GM06990 (cell line): ENCODE data around the gene TRRAP.

Source experiments
- DNase-seq: peaks from one replicate; pipeline ENCODE4 v3.0.0-alpha.2; 2011; ENCODE audit not compliant: insufficient read length; ENCODE audit errors: extremely low read depth
- H3K27me3 ChIP-seq: replicated peaks from 2 replicates; pipeline ENCODE4 v1.6.0; 2011; ENCODE audit warnings: low read length; ENCODE audit not compliant: control insufficient read depth, insufficient read depth
- H3K36me3 ChIP-seq: 2 replicates; pipeline ENCODE4 v1.5.1; 2011; ENCODE audit warnings: low read length; ENCODE audit not compliant: control insufficient read depth, insufficient read depth
- H3K4me3 ChIP-seq: replicated peaks from 2 replicates; pipeline ENCODE4 v1.5.1; 2011; ENCODE audit warnings: low read depth, mild to moderate bottlenecking, control low read depth, low read length
- TF ChIP-seq, protein P1 (sequence below): IDR thresholded peaks from 2 replicates; pipeline ENCODE4 v1.5.1; 2011; ENCODE audit warnings: low read length, control low read depth, mild to moderate bottlenecking, inconsistent platforms; ENCODE audit not compliant: insufficient read depth, poor library complexity, severe bottlenecking

TRRAP gene

DNA sequence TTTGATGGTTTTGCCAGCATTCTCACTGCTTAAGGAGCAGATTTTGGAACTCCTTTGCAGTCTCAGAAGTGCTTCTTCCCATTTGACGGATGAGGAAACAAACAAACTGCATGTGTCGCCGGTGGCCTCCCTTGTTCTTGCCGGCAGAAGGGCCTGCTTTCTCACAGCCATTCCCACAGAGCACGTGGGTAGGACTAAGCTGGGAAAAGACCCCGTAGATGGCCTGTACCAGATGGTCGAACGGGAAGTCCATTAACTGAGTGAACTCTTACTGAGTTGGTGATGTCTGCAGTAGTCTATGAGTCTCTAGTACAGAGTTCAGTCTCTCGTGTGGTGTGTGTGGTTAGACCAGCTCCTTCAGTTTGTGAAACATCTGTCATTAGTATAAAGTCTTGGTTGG lies 131.9 kb downstream of the TRRAP start:
- H3K36me3 ChIP-seq: peaks cover 46% of the 10 kb centered on the region
- H3K27me3 ChIP-seq: no peaks in the 10 kb centered on the region

DNA sequence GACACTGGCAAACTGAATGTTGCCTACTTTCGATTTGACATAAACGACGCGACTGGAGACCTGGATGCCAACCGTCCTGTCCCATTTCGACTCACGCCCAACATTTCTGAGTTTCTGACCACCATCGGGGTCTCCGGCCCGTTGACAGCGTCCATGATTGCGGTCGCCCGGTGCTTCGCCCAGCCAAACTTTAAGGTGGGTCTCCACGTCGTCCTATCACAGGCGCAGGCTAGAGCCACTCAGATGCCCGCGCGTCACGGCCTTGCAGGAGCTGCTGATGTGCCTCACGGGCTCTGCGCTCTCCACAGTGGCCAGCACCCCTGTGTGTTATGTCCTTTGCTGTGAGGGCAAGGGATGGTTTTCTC lies 133.0 kb downstream of the TRRAP start:
- Histone ChIP-seq H3K27me3 (no peaks in the 10 kb centered on the region), H3K36me3 (peaks cover 48% of the 10 kb centered on the region), H3K4me3 (no peak overlapping the region)
- TF ChIP-seq, protein P1, sequence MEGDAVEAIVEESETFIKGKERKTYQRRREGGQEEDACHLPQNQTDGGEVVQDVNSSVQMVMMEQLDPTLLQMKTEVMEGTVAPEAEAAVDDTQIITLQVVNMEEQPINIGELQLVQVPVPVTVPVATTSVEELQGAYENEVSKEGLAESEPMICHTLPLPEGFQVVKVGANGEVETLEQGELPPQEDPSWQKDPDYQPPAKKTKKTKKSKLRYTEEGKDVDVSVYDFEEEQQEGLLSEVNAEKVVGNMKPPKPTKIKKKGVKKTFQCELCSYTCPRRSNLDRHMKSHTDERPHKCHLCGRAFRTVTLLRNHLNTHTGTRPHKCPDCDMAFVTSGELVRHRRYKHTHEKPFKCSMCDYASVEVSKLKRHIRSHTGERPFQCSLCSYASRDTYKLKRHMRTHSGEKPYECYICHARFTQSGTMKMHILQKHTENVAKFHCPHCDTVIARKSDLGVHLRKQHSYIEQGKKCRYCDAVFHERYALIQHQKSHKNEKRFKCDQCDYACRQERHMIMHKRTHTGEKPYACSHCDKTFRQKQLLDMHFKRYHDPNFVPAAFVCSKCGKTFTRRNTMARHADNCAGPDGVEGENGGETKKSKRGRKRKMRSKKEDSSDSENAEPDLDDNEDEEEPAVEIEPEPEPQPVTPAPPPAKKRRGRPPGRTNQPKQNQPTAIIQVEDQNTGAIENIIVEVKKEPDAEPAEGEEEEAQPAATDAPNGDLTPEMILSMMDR: no peak
- DNase-seq: no peak

More for the DNA sequence above, 131.9 kb downstream of the TRRAP start:
- no peak for DNase-seq
- TF ChIP-seq, protein P1: no peak
- H3K4me3 ChIP-seq: no peak overlapping the region

DNA sequence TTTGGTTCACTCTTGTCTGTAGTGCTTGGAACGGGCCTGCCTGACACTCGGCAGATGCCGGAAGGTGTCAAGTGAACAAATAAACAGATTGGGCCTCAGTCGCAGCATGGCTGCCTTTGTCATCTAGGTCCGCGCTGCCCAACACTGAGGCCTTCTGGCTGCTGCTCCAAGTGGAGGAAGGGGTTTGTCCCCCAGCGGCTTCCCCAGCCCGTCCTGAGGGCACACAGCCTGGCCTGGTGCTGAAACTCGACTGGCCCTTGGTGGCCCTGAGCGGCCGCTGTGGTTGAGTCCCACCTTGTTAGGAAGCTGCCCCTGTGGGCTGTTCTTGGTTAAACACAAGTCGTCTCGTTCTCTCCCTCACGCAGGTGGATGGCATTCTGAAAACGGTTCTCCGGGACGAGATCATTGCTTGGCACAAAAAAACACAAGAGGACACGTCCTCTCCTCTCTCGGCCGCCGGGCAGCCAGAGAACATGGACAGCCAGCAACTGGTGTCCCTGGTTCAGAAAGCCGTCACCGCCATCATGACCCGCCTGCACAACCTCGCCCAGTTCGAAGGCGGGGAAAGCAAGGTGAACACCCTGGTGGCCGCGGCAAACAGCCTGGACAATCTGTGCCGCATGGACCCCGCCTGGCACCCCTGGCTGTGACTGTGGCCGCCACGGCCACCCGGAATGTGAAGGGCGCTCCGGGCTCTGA lies 133.5 kb downstream of the TRRAP start:
- no peak for DNase-seq
- Histone ChIP-seq H3K36me3 (peaks cover 46% of the 10 kb centered on the region), H3K27me3 (no peaks in the 10 kb centered on the region), H3K4me3 (no peak overlapping the region)
- TF ChIP-seq, protein P1: no peak

- TF ChIP-seq, protein P1: no peak
- Histone ChIP-seq H3K27me3 (no peaks in the 10 kb centered on the region), H3K4me3 (no peak overlapping the region), H3K36me3 (peaks cover 46% of the 10 kb centered on the region)
- DNase-seq: no peak
These were observed 134.4 kb downstream of the TRRAP start for GRCh38 chr7:99012722-99013121.

DNA sequence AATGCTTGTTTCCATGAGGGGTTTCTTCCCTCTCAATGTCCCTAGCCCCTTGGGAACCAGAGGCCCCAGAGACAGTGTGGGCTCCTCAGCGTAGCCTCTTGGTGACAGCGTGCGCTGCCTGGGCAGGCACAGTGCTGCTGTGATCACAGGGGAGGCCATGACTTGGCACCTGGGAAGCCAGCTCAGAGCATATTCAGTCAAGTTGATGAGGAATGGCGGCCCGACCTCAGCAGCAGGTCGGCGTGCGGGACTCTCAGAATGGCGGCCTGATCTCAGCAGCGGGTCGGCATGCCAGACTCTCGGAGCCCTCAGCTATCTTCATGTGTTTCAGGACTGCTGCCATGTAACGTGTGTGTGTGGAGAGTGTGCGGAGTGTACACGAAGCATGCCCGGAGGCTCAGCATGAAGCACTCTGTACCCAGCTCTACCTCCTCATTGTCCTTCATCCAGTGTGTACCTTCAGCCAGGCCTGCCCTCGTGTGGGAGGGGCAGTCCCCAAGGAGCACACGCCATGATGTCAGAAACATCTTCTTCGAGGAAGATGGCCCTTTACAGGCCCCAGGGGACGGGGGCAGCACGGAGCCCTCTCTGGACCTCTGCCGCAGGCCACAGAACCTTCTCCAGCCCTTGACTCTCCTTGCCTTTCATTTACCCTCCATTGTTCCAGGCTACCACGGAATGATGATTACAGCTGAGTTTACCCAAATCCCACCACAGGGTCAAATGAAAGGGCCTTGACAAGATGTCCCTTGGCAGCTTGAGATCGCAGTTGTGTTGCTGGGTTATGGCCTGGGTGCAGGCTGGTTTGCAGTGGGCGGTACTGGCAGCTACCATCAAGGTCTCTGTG lies 135.2 kb downstream of the TRRAP start:
- TF ChIP-seq, protein P1: no peak
- peaks cover 41% of the 10 kb centered on the region for H3K36me3 ChIP-seq
- no peak for DNase-seq

More for the DNA sequence above, 135.2 kb downstream of the TRRAP start:
- no peak overlapping the region for H3K4me3 ChIP-seq
- no peaks in the 10 kb centered on the region for H3K27me3 ChIP-seq
